Osteoblast (primary cell): ENCODE measurements around the gene PLXDC2. TPM values are rescaled to one million over a fixed set of nuclear protein-coding genes. Genes with fewer than 3 reads are reported as not detected.

Source experiments
- DNase-seq: peaks from one replicate; pipeline ENCODE4 v3.0.0; 2011; ENCODE audit warnings: low spot score, mixed read lengths; ENCODE audit not compliant: insufficient read length; ENCODE audit errors: missing footprints
- H2AFZ ChIP-seq: 2 replicates; pipeline ENCODE4 v1.6.0; 2011; ENCODE audit warnings: mild to moderate bottlenecking, low read length
- H3K27ac ChIP-seq: 2 replicates; pipeline ENCODE4 v1.5.1; 2011; ENCODE audit warnings: mild to moderate bottlenecking, low read depth, low read length, moderate library complexity
- H3K27me3 ChIP-seq: 2 replicates; pipeline ENCODE4 v1.6.0; 2012; ENCODE audit warnings: mild to moderate bottlenecking, control low read depth, inconsistent platforms, low read length, moderate library complexity; ENCODE audit not compliant: insufficient read depth
- H3K36me3 ChIP-seq: 2 replicates; pipeline ENCODE4 v1.5.1; 2011; ENCODE audit warnings: mild to moderate bottlenecking, low read length, control low read depth, moderate library complexity; ENCODE audit not compliant: insufficient read depth
- H3K4me1 ChIP-seq: 2 replicates; pipeline ENCODE4 v1.5.1; 2011; ENCODE audit warnings: mild to moderate bottlenecking, low read length, control low read depth, moderate library complexity; ENCODE audit not compliant: insufficient read depth
- H3K4me2 ChIP-seq: 2 replicates; pipeline ENCODE4 v1.6.0; 2011; ENCODE audit warnings: mild to moderate bottlenecking, low read length; ENCODE audit not compliant: insufficient read depth
- H3K4me3 ChIP-seq: fragments of 200-600 bp; sonication (generic); 3 replicates; pipeline ENCODE4 v1.5.1; 2012; ENCODE audit warnings: mild to moderate bottlenecking, low read length, inconsistent platforms; ENCODE audit not compliant: insufficient read depth
- H3K79me2 ChIP-seq: 2 replicates; pipeline ENCODE4 v1.6.0; 2012; ENCODE audit warnings: mild to moderate bottlenecking, low read length, control low read depth, inconsistent platforms; ENCODE audit not compliant: insufficient read depth
- H3K9me3 ChIP-seq: 2 replicates; pipeline ENCODE4 v1.5.1; 2011; ENCODE audit warnings: low read depth, low read length, control low read depth
- H4K20me1 ChIP-seq: 2 replicates; pipeline ENCODE4 v1.6.0; 2012; ENCODE audit warnings: mild to moderate bottlenecking, low read length, control low read depth; ENCODE audit not compliant: insufficient read depth
- CTCF ChIP-seq: IDR thresholded peaks from 2 replicates; pipeline ENCODE4 v1.5.1; 2011; ENCODE audit warnings: mild to moderate bottlenecking, low read depth, low read length, moderate library complexity; ENCODE audit errors: extremely low read depth
- total RNA-seq: library from RNA; depleted of rRNA; stranded (reverse); fragments of >200 nt; gene quantifications from 2 replicates; pipeline ENCODE4 v1.2.3, GENCODE V29; 2012

Gene PLXDC2
- total RNA-seq, 1 donor: 63.3 TPM

DNA sequence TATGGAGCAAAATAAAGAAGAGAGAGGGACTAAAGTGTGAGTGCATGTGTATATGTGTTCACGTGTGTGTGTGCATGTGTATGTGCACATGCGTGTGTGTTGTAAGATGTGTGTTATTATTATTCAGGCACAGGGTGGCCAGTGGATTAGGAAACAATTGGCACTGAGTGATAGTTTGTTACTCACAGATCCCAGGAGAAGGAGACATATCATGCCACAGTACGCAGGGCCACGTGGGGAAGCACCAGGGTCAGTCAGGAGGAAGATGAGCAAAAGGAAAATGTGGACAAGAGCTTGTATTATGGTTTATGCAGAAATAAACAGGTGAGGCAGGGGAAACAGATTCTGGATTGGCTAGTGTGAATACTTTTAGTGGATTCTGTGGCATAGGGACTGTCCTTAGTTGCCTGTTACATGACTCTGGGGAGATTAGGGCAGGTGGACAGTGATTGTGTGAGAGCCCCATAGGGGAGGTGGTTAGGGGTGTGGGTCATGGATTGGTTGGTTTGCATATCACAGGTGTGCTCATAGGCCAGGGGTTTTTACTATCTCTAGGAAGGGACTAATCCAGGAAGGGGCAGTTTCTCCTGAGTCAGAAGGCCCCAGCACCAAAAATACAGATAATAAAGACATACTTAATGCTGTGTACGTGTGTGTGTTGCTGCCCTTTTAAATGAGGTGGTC is 90.0 kb downstream of the PLXDC2 start:
- no peak overlapping the region for H3K4me3 ChIP-seq
- H3K79me2 ChIP-seq: no peaks in the 10 kb centered on the region
- no peak overlapping the region for H3K27ac ChIP-seq
- H3K36me3 ChIP-seq: no peaks in the 10 kb centered on the region
- no peak overlapping the region for H2AFZ ChIP-seq
- no peaks in the 10 kb centered on the region for H3K27me3 ChIP-seq
- no peak for DNase-seq
- TF ChIP-seq CTCF: no peak
- H3K9me3 ChIP-seq: no peaks in the 10 kb centered on the region
- peaks cover 8% of the 10 kb centered on the region for H3K4me1 ChIP-seq
- no peaks in the 10 kb centered on the region for H4K20me1 ChIP-seq
- no peak overlapping the region for H3K4me2 ChIP-seq

DNA sequence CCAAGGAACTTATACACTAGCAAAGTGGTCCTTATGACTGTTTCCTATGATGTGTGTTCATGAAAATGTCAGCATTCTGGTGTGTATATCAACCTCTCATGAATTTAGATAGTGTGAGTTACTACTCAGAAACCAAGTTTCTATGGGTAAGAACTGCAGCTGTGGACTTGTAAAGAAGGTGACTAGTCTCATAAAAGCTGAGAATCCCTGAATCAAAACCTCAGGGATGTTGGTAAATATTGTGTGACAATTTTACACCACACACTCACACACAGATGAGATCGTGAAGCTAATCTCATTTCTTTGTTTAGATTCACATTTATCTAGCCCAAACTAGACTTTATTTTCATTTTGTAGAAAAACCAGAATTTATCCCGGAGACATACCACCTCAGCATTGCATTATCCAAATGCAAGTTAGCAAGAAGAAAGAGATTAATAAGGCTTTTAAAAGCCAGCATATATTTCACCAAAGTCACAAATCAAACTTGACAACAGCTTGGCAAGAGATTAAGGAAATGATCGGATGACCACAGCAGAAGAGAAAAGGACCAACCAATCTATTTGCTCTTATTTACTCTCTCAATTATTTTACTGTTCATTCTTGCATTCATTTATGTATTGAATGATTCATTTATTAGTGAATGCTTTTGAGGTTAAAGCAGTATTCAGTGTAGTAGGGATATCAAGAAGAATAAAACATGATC is 92.9 kb downstream of the PLXDC2 start:
- Histone ChIP-seq H3K9me3 (no peaks in the 10 kb centered on the region), H3K4me1 (peaks cover 8% of the 10 kb centered on the region), H3K27me3 (no peaks in the 10 kb centered on the region), H3K4me2 (no peak overlapping the region), H3K79me2 (no peaks in the 10 kb centered on the region), H3K4me3 (no peak overlapping the region), H3K36me3 (no peaks in the 10 kb centered on the region), H3K27ac (no peak overlapping the region), H2AFZ (no peak overlapping the region), H4K20me1 (no peaks in the 10 kb centered on the region)
- no peak for DNase-seq
- TF ChIP-seq CTCF: no peak

DNA sequence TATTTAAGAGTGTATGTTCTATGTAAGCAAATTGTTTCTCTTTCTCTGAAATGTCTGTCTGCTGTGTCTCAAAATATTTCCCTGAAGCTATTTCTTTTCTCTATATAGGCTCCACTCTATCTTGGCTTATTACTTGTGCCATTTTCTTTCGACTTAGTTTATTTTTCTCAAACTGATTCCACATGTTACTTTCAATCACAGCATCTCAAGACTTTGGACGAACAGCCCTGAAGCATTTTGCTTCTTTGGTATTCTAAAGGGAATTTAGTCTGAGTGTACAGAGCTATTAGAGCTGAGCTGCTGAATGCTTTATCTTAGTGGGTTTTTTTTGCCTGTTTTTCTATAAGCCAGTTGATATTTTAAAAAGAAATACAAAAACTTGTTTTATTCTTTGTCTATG is 95.7 kb downstream of the PLXDC2 start:
- Histone ChIP-seq H3K4me1 (no peaks in the 10 kb centered on the region), H2AFZ (no peak overlapping the region), H3K79me2 (no peaks in the 10 kb centered on the region), H3K27me3 (no peaks in the 10 kb centered on the region), H3K4me3 (no peak overlapping the region), H3K9me3 (no peaks in the 10 kb centered on the region), H3K4me2 (no peak overlapping the region), H3K27ac (no peak overlapping the region), H3K36me3 (no peaks in the 10 kb centered on the region), H4K20me1 (no peaks in the 10 kb centered on the region)
- DNase-seq: no peak
- TF ChIP-seq CTCF: no peak

GRCh38 chr10:19913987-19914386 is 97.8 kb downstream of the PLXDC2 start:
- no peaks in the 10 kb centered on the region for H3K9me3 ChIP-seq
- no peak for TF ChIP-seq CTCF
- no peaks in the 10 kb centered on the region for H3K79me2 ChIP-seq
- H3K36me3 ChIP-seq: no peaks in the 10 kb centered on the region
- H4K20me1 ChIP-seq: no peaks in the 10 kb centered on the region
- H2AFZ ChIP-seq: no peak overlapping the region
- no peak overlapping the region for H3K4me3 ChIP-seq
- no peak overlapping the region for H3K4me2 ChIP-seq
- H3K27ac ChIP-seq: no peak overlapping the region
- no peak for DNase-seq
- H3K4me1 ChIP-seq: peaks cover 4% of the 10 kb centered on the region
- no peaks in the 10 kb centered on the region for H3K27me3 ChIP-seq
